ENCODE data around the gene F2.

- TF ChIP-seq, protein P1, sequence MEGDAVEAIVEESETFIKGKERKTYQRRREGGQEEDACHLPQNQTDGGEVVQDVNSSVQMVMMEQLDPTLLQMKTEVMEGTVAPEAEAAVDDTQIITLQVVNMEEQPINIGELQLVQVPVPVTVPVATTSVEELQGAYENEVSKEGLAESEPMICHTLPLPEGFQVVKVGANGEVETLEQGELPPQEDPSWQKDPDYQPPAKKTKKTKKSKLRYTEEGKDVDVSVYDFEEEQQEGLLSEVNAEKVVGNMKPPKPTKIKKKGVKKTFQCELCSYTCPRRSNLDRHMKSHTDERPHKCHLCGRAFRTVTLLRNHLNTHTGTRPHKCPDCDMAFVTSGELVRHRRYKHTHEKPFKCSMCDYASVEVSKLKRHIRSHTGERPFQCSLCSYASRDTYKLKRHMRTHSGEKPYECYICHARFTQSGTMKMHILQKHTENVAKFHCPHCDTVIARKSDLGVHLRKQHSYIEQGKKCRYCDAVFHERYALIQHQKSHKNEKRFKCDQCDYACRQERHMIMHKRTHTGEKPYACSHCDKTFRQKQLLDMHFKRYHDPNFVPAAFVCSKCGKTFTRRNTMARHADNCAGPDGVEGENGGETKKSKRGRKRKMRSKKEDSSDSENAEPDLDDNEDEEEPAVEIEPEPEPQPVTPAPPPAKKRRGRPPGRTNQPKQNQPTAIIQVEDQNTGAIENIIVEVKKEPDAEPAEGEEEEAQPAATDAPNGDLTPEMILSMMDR (IDR thresholded peaks at IDR 0.05) = no peak
- TF ChIP-seq POLR2A (IDR thresholded peaks at IDR 0.05) = no peak
Measured at GRCh38 chr11:46696212-46696558, 22.8 kb upstream of the F2 start.
